AG04449 (cell line): ENCODE measurements around the gene LGALS3BP.

Experiments used
- CTCF ChIA-PET: fragments of 350-600 bp; formaldehyde crosslinking; extraction: SDS; loops from one replicate; lab custom pipeline; 2021; ENCODE audit warnings: antibody characterized with exemption; lab: Yijun Ruan, JAX
- POLR2A ChIA-PET: fragments of 400-600, 350-600 bp; formaldehyde crosslinking; extraction: SDS; loops from one replicate; lab custom pipeline; 2020; ENCODE audit warnings: antibody characterized with exemption, inconsistent platforms; lab: Yijun Ruan, JAX
- DNase-seq: peaks from one replicate; pipeline ENCODE4 v3.0.0-alpha.2; 2010; ENCODE audit warnings: low read depth, low spot score
- H3K4me3 ChIP-seq: 2 replicates; pipeline ENCODE4 v1.5.1; 2011; ENCODE audit warnings: low read depth, mild to moderate bottlenecking, control low read depth, low read length
- CTCF ChIP-seq: IDR thresholded peaks from one replicate; pipeline ENCODE4 v1.5.1; 2011; ENCODE audit warnings: mild to moderate bottlenecking, moderate library complexity, low read length, control low read depth, inconsistent platforms; ENCODE audit not compliant: insufficient read depth; ENCODE audit errors: missing control alignments

LGALS3BP gene

GRCh38 chr17:79003661-79004411 is 24.1 kb upstream of the LGALS3BP start:
- H3K4me3 ChIP-seq: no peak overlapping the region
- ChIA-PET CTCF (interaction anchor here (1.9 to 3.1 kb wide), 2 partner anchors 10 to 12 kb away, joined by 5 to 25 read pairs; no protein-coding TSS in a partner anchor), POLR2A (no interaction called here)
- no peak for DNase-seq
- TF ChIP-seq CTCF: no peak

- DNase-seq: no peak
- no peak for TF ChIP-seq CTCF
- H3K4me3 ChIP-seq: no peak overlapping the region
- ChIA-PET CTCF (interaction anchor here (1.9 to 3.1 kb wide), 2 partner anchors 9 to 12 kb away, joined by 5 to 25 read pairs; no protein-coding TSS in a partner anchor), POLR2A (no interaction called here)
Observed at GRCh38 chr17:79002796-79003593, 23.3 kb upstream of the LGALS3BP start.

- no peak overlapping the region for H3K4me3 ChIP-seq
- CTCF ChIA-PET: interaction anchor here (1.9 to 3.1 kb wide), 2 partner anchors 9 to 11 kb away, joined by 5 to 25 read pairs; no protein-coding TSS in a partner anchor
- POLR2A ChIA-PET: no interaction called here
- no peak for DNase-seq
- no peak for TF ChIP-seq CTCF
Observed at GRCh38 chr17:79002291-79002690, 22.6 kb upstream of the LGALS3BP start.

DNA sequence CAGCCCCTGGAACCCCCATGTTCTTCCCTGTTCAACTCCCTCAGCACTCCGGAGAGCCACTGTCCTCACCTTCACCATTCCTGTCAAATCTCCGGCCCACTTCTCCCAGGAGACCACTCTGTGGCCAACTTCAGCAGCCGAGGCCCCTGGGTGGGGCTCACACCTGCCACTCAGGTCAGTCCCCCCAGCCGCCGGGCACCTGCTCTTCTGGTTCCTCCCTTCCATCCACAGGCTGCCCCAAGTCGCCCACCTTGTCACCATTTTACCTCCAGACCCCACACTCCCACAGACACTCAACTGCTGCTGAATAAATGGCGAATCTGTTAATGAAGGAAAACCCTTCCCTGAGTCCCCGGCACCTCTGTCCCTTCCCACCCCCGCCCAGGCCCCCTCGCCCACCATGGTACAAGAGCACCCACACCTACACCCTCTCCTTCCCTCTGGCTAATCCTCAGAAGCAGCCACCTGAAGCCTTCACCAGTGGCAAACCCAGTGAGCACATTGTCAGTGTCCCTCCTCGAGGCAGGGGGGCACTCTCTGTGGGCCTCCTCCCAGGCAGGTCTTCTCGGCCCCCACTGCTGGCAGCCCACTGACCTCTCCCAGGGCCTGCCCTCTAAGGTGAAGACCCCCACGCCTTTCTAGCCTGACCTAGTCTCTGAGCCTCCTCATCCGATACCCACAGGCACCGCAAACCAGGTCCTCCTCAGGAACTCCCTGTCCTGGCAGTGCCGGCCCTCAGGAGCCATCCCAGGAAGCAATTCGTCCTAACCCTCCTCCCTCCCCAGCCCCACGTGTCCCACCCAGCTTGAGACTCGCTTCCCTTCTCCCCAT is 21.7 kb upstream of the LGALS3BP start:
- no peak for TF ChIP-seq CTCF
- no peak for DNase-seq
- ChIA-PET CTCF (interaction anchor here (3.1 kb wide), 1 partner anchor 8 kb away, joined by 25 read pairs; no protein-coding TSS in a partner anchor), POLR2A (no interaction called here)
- H3K4me3 ChIP-seq: no peak overlapping the region

- no peak for TF ChIP-seq CTCF
- H3K4me3 ChIP-seq: no peak overlapping the region
- ChIA-PET POLR2A (no interaction called here), CTCF (no interaction called here)
- DNase-seq: no peak
Observed at GRCh38 chr17:79000396-79001189, 20.9 kb upstream of the LGALS3BP start.
